ENCODE measurements around the gene HYDIN. TPM values are rescaled to one million over a fixed set of nuclear protein-coding genes. Genes with fewer than 3 reads are reported as not detected.

The HYDIN gene

Small RNAs within 50 kb of the gene (small RNA-seq; reads per million reads assigned to genes)
- gene RNU6ATAC25P (ENCODE audit: insufficient read depth): not detected
